ENCODE data around the gene EEF2K.

Gene EEF2K

GRCh38 chr16:22314661-22315626 is 108.9 kb downstream of the EEF2K start:
- no peak for DNase-seq

DNA sequence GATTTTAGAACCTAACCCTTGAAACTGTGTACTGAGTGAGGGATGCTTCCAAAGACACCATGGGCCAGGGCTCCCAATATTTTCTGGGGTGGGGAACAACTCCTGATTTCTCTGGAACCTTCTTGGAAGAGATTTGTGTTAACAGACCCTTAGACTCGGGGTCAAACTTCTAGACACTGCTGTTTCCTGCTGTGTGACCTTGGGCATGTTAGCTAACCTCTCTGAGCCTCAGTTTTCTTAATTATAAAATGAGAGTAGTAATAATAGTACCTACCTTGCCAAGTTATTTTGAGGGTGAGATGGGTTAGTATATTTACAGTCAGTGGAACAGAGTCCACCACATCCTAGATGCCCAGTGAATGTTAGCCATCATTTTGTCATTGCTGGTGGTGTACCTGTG is 109.9 kb downstream of the EEF2K start:
- no peak for DNase-seq

DNA sequence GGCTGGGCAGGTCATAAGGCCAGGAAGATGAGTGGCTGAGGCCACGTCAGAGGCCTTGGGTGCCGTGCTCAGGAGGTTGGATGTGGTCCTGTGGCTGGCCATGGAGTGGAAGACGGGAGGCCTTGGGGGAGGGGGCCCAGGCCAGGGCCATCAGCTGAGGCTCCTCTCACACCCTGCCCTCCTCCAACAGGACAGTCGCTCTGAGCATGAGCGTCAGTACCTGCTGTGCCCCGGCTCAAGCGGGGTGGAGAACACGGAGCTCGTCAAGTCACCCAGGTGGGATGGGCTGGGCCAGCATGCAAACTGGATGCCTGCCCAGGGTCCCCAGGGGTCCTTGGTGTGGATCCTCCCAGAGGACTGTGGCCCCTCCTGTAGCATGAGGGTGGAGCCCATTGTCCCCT is 110.3 kb downstream of the EEF2K start:
- no peak for DNase-seq

DNA sequence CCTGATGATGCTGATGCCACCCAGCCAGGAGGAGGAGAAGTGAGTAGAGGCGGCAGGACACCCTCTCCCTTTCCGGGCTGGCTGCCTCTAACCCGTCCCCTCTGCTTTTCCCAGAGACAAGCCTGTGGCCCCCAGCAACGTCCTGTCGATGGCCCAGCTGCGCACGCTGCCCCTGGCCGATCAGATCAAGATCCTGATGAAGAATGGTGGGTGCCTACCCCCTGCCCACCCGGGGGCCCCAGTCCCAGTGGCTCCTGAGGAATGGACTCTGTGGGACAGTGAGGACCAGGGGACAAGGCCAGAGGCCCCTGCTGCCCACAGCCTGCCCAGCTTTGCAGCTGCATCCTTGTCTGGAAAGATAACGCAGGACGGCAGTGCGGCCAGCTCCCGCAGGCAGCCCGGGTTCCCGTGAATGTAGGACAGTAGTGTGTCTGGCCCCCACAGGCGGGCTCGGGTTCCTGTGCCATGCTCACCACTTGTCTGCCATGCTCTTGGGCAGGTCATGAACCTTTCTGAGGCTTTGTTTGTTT is 111.0 kb downstream of the EEF2K start:
- DNase-seq = no peak

DNA sequence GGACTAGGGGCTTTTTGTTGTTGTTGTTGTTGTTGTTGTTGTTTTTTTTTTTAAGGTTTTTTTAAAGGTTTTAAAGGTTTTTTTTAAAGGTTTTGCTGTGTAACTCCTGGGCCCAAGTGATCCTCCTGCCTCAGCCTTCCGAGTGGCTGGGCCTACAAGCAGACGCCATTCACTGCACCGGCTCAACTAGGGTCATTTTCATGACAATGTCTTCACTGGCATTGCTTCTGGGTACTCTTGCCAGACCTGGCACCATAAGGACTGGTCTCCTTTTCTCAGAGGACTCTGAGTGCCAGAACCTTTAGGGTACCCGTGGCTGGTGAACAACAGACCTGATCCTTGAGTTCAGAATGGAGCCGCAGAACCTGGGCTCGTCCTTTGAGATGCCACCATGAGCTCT is 111.5 kb downstream of the EEF2K start:
- no peak for DNase-seq

- no peak for DNase-seq
Measured at GRCh38 chr16:22318690-22319358, 112.7 kb downstream of the EEF2K start.

DNA sequence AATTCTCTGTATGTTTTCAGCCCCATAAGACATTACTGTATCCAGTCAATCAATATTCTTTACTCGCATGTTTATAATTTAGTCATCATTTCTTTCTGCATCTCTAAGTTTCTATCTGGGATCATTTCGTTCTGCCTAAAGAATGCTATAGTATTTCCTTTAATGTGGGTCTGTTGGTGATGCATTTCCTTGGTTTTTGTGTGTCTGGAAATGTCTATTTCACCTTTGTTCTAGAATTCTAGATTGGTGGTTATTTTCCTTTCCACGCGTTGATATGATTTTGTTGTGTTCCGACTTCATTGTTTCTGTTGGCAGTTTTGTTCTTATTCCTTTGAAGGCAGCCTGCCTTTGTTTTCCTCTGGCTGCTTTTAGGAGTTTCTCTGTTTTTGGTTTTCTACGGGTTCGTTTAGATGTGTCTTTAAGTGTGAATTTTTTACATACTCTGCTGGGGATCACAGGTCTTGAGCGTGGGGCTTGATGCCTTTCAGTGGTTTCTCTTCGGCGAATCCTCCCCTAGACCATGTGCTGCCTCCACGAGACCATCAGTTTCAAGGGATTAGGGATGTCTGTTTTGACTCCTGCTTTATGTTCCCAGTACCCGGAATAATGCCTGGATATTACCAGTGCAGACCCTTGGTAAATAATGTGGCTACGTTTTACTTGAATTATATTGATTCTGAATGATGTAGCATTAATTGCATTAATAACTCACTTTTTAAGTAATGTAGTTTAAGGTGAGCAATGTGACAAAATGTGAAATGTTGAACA is 114.7 kb downstream of the EEF2K start:
- DNase-seq = no peak

DNA sequence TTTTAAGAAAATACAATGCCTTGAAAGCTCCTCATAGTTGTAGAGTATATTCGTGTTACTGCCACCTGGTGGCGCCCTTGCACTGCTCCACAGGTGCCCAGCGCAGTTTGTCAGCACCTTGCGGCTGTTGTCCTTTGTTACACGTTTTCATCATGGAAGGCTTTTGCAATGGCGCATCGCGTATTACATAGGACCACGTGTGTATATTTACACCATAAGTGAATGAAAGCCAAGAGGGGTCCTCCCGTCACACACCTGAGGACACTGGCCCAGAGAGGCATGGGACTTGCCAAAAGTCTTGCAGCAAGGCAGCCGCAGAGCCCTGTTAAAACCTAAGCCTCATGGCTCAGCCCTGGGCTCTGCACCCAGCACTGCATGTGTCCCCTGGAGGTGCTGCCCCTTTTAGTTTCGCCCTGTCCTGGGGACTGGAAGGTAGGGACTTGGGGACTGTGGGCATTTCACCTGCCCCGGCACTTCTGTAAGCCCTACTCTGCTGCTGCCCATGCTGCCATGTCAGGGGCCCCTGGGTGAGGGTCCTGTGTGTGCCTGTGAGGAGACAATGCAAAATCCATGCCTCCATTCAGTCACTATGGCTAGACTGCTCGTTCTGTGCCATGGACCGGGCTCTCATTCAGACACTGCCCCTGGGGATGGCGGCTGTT is 115.4 kb downstream of the EEF2K start:
- DNase-seq = peak in 35 of 56 donors; percentile 4 to 79 (median 34)

GRCh38 chr16:22322021-22322471 is 116.0 kb downstream of the EEF2K start:
- DNase-seq = no peak

- no peak for DNase-seq
Measured at GRCh38 chr16:22322741-22323140, 116.7 kb downstream of the EEF2K start.

- no peak for DNase-seq
Measured at GRCh38 chr16:22323173-22323958, 117.3 kb downstream of the EEF2K start.

- DNase-seq = no peak
Measured at GRCh38 chr16:22323959-22324786, 118.1 kb downstream of the EEF2K start.

GRCh38 chr16:22324787-22325597 is 118.9 kb downstream of the EEF2K start:
- no peak for DNase-seq

- no peak for DNase-seq
Measured at GRCh38 chr16:22325598-22326368, 119.7 kb downstream of the EEF2K start.

DNA sequence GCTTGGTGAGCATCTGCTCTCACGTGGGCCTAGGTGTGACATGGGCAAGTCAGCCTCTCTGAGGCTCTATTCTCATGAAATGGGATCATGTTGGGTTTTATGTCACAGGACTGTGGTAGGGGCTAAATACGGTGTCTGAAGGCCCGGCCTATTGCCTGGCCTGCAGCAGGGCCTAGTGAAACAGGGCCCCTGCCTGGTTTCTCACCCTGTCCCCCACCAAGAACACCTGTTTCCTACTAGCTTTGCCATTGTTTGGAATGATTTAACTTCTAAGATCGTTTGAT is 120.2 kb downstream of the EEF2K start:
- no peak for DNase-seq

DNA sequence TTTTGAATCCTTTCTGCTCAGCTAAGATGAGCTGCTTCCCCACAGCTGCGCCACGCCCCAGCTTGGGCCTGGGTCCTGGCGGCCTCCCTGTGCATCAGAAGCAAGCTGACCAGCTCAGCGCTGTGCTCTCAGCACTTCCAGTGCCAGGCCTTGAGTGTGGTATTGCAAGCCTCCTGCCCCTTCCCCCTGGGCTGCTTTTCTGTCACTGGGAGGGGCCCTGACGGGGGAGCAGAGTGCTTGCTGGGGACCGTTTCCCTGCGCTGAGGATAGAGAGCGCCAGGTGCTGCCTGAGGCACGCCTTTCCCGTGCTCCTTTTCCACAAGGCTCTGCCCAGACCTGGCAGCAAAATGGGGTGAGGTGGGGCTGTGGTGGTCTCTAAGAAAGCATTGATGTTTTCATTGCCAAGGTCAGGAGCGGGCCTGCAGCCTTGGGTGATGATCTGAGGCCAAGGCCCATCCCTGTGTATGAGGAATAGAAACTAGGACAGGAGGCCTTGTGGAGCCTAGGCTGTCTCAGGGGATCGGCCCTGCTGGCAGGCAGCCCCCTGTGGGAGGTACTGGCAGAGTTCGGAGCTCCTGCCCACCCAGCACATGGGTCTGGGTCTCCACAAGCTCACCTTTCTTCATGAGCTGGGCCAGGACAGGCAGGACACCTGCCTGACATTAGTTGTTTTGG is 120.8 kb downstream of the EEF2K start:
- DNase-seq = no peak

- DNase-seq = no peak
Measured at GRCh38 chr16:22327446-22327775, 121.3 kb downstream of the EEF2K start.

Measured in nucleus accumbens (tissue), 56 donors.